Measurements from ENCODE around the gene TMEM165. TPM values are rescaled to one million over a fixed set of nuclear protein-coding genes. Genes with fewer than 3 reads are reported as not detected.
"Not testable (repeated sequence)": the region's sequence is repeated elsewhere in the genome, so short reads cannot be mapped to it uniquely, and the experiment has no call there.

The TMEM165 gene
- 10 to 100 TPM; 68.4 to 72.6 TPM for total RNA-seq

DNA sequence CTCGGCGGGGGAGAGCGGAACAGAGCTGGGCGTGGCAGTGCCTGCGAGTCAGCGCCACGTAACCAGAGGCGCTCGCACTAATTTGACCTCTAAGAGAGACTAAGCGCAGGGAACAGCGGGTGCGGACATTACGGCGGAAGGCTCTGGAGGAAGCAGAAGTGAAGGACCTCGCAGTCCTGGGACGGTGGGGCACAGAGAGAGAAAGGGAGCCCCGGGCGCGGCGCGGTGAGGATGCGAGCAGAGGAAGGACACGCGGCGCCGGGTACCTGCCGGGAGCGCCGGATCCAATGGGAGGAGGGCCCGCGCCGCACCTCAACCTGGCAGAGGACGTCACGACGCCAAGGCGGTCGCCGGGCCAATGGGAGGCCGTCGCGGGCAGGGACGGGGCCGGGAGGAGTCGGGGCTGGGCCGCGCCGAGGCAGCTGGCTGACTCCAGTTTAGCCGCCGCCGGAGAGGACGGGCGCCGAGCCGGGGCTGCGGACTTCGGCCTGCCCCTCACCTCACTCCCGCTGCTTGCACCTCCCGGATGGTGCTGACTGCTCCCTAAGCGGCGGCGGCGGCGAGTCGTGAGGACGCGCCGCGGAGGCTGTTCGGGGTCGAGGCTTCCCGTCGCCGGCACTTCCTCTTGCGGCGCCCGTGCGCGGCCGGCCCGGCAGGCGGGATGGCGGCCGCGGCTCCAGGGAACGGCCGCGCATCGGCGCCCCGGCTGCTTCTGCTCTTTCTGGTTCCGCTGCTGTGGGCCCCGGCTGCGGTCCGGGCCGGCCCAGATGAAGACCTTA is at the start of gene TMEM165:
TMEM165 (plus strand) TSS at position 429 of the 779 bp plus-strand sequence; CDS start at position 662, 233 bp downstream.
- ATAC-seq (ENCODE audit: low read depth) (peak; percentile 97), DNase-seq (peak; percentile 94)
- peak within 1 kb of the TSS; percentile 98 for H3K27ac Mint-ChIP-seq
- H3K4me1 Mint-ChIP-seq = peaks cover 38% of the 10 kb centered on the region
- POLR2A ChIA-PET = interaction anchor here (0.6 to 2.2 kb wide), 5 partner anchors 9 to 150 kb away, joined by 3 to 10 read pairs (median 3); no protein-coding TSS in a partner anchor
- H3K4me3 Mint-ChIP-seq = peak within 1 kb of the TSS; percentile 96
- H3K27me3 Mint-ChIP-seq = no peaks in the 10 kb centered on the region
- no peaks in the 10 kb centered on the region for H3K9me3 Mint-ChIP-seq
- H3K36me3 Mint-ChIP-seq = peaks cover 16% of the 10 kb centered on the region

- Mint-ChIP-seq H3K27me3 (no peaks in the 10 kb centered on the region), H3K4me3 (peak within 1 kb of the TSS; percentile 86), H3K36me3 (no peaks in the 10 kb centered on the region), H3K9me3 (no peaks in the 10 kb centered on the region), H3K27ac (peak within 1 kb of the TSS; percentile 82), H3K4me1 (peaks cover 21% of the 10 kb centered on the region)
- ATAC-seq (ENCODE audit: low read depth) (peak; percentile 94), DNase-seq (peak; percentile 93)
- POLR2A ChIA-PET = interaction anchor here (1.0 to 1.8 kb wide), 3 partner anchors 30 to 200 kb away, joined by 3 to 6 read pairs (median 3); no protein-coding TSS in a partner anchor
Measured at GRCh38 chr4:55345980-55346850, 49.5 kb upstream of the TMEM165 start, which contains the start of gene SRD5A3. TSS of gene SRD5A3 (plus strand) at chr4:55346242. CDS start at chr4:55346337, 95 bp downstream.

- DNase-seq (no peak), ATAC-seq (ENCODE audit: low read depth) (no peak)
- Mint-ChIP-seq H3K27ac (peak overlapping the region; percentile 78), H3K4me3 (peak overlapping the region; percentile 86), H3K4me1 (peaks cover 21% of the 10 kb centered on the region), H3K27me3 (no peaks in the 10 kb centered on the region), H3K36me3 (no peaks in the 10 kb centered on the region), H3K9me3 (no peaks in the 10 kb centered on the region)
- POLR2A ChIA-PET = interaction anchor here (1.0 to 1.3 kb wide), 2 partner anchors 29 to 53 kb away, joined by 3 read pairs; no protein-coding TSS in a partner anchor
Measured at GRCh38 chr4:55346851-55347255, 48.9 kb upstream of the TMEM165 start.

DNA sequence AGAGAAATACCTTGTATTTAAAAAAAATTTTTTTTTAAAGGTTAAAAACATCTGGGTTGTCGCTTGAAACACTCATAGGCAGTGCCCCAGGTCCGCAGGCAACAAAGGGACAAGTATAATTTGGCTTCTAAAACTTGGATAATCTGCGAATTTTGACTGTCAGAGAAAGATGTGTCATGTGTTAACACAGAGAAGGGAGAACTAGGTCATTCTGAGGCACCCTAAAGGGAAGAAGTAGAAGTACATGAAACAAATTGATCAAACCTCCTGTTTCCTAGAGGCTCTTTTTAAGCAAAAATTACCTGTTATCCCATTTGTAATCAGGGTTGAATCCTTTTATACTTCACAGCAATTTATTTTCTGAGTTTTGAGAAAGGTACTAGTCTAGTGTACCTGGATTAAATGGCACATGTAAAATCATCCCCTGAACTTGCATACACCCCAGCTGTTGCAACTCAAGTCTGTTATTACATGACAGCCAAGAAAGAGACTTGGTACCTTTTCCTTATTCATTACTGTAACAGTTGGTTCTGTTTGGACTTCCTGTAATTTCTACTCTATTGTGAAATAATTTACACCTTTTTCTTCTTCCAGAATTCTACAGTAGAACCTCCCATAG is 48.0 kb upstream of the TMEM165 start:
- Mint-ChIP-seq H3K9me3 (peaks cover 1% of the 10 kb centered on the region), H3K4me1 (peaks cover 21% of the 10 kb centered on the region), H3K36me3 (no peaks in the 10 kb centered on the region), H3K4me3 (peak overlapping the region; percentile 86), H3K27ac (no peak overlapping the region), H3K27me3 (no peaks in the 10 kb centered on the region)
- ATAC-seq (ENCODE audit: low read depth) (no peak), DNase-seq (no peak)
- POLR2A ChIA-PET = interaction anchor here (1.0 kb wide), 1 partner anchor 52 kb away, joined by 3 read pairs; no protein-coding TSS in a partner anchor

- no peak overlapping the region for H3K4me3 Mint-ChIP-seq
Measured at GRCh38 chr4:55348466-55348865, 47.3 kb upstream of the TMEM165 start.

DNA sequence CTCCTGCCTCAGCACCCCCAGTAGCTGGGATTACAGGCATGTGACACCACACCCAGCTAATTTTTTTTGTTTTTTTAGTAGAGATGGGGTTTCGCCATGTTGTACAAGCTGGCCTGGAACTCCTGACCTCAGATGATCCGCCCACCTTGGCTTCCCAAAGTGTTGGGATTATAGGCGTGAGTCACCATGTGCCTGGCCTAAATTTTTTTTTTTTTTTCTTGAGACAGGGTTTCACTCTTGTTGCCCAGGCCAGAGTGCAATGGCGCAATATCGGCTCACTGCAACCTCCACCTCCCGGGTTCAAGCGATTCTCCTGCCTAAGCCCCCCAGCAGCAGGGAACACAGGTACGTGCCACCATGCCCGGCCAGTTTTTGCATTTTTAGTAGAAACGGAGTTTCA is 44.9 kb upstream of the TMEM165 start:
- H3K27ac Mint-ChIP-seq; H3K4me3 Mint-ChIP-seq; POLR2A ChIA-PET; H3K27me3 Mint-ChIP-seq; H3K9me3 Mint-ChIP-seq; DNase-seq; H3K36me3 Mint-ChIP-seq; ATAC-seq (ENCODE audit: low read depth): not testable (repeated sequence)
- H3K4me1 Mint-ChIP-seq = peaks cover 15% of the 10 kb centered on the region

More at GRCh38 chr4:55348466-55348865, 47.3 kb upstream of the TMEM165 start:
- Mint-ChIP-seq H3K27ac (no peak overlapping the region), H3K4me1 (peaks cover 21% of the 10 kb centered on the region), H3K27me3 (no peaks in the 10 kb centered on the region), H3K36me3 (peaks cover under 1% of the 10 kb centered on the region), H3K9me3 (peaks cover 3% of the 10 kb centered on the region)
- POLR2A ChIA-PET = no interaction called here
- DNase-seq = no peak
- ATAC-seq (ENCODE audit: low read depth) = no peak

- Mint-ChIP-seq H3K27me3 (no peaks in the 10 kb centered on the region), H3K9me3 (peaks cover 3% of the 10 kb centered on the region), H3K27ac (no peak overlapping the region), H3K4me1 (peaks cover 13% of the 10 kb centered on the region), H3K4me3 (no peak overlapping the region), H3K36me3 (peaks cover 9% of the 10 kb centered on the region)
- ATAC-seq (ENCODE audit: low read depth) (no peak), DNase-seq (no peak)
- POLR2A ChIA-PET = no interaction called here
Measured at GRCh38 chr4:55351824-55352223, 43.9 kb upstream of the TMEM165 start.

DNA sequence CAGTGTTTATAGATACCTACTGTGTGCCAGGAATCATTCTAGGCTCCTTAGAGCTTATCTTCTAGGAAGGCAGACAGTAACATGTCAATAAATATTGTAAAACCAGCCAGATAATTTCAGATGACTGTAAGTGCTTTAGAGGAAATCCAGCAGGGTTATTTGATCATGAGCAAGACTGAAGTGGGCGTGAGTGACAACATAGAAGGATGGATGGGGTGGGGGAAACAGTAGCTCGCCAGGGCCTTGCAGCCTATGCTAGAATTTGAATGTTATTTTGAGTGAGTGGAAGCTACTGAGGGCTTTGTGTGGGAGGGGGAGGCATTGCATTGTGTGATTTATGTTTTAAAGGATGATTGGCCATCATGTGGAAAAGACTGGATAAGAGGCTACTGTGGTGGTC is 43.0 kb upstream of the TMEM165 start:
- Mint-ChIP-seq H3K27me3 (no peaks in the 10 kb centered on the region), H3K36me3 (peaks cover 9% of the 10 kb centered on the region), H3K27ac (no peak overlapping the region), H3K4me1 (peaks cover 5% of the 10 kb centered on the region), H3K4me3 (no peak overlapping the region), H3K9me3 (peaks cover 3% of the 10 kb centered on the region)
- DNase-seq (no peak), ATAC-seq (ENCODE audit: low read depth) (no peak)
- POLR2A ChIA-PET = no interaction called here

DNA sequence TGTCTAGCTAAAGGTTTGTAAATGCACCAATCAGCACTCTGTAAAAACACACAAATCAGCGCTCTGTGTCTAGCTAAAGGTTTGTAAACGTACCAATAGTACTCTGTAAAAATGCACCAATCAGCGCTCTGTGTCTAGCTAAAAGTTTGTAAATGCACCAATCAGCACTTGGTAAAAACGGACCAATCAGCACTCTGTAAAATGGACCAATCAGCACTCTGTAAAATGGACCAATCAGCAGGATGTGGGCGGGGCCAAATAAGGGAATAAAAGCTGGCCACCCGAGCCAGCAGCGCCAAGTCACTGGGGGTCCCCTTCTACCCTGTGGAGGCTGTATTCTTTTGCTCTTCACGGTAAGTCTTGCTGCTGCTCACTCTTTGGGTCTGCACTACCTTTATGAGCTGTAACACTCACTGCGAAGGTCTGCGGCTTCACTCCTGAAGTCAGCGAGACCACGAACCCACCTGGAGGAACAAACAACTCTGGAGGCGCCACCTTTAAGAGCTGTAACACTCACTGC is 42.5 kb upstream of the TMEM165 start:
- H3K36me3 Mint-ChIP-seq; H3K4me1 Mint-ChIP-seq; DNase-seq; ATAC-seq (ENCODE audit: low read depth); POLR2A ChIA-PET; H3K27ac Mint-ChIP-seq; H3K4me3 Mint-ChIP-seq; H3K27me3 Mint-ChIP-seq; H3K9me3 Mint-ChIP-seq: not testable (repeated sequence)

DNA sequence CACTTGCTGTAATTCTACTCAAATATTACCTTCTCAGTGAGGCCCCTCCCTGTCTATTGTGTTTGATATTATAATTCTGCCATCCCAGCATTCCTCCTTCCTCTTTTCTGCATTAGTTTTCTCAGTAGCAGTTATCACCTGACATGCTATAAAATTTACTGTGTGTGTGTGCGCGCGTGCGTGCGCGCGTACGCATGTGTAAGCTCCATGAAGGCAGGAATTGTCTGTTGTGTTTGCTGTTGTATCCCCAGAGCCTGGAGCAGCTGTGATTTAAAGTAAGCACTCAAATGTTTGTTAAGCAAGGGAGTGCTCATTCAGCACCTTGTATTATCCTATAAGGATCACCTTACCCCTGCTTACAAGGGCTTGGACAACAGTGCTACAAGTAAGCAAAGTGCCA is 41.1 kb upstream of the TMEM165 start:
- Mint-ChIP-seq H3K4me3 (no peak overlapping the region), H3K27me3 (no peaks in the 10 kb centered on the region), H3K27ac (no peak overlapping the region), H3K9me3 (peaks cover 3% of the 10 kb centered on the region), H3K4me1 (peaks cover 3% of the 10 kb centered on the region), H3K36me3 (peaks cover 9% of the 10 kb centered on the region)
- POLR2A ChIA-PET = no interaction called here
- DNase-seq = no peak
- ATAC-seq (ENCODE audit: low read depth) = no peak

DNA sequence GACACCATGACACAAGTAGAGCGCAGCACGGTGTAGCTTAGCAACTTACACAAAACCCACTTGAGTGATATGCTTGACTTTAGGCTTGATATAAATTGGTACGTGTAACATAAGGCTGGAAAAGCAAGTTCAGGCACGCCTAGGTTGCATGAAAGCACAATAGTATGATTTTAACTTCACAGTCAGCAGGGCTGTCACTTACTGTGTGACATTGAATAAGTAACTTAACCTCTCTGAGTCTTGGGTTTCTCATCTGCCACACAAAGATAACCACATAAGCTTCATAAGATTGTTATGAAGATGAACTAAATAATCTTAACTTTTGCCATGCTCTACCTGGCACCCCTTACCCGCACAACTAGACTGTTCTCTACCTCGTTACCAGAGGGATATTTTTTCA is 40.2 kb upstream of the TMEM165 start:
- H3K27me3 Mint-ChIP-seq = no peaks in the 10 kb centered on the region
- peaks cover 3% of the 10 kb centered on the region for H3K4me1 Mint-ChIP-seq
- no peak for ATAC-seq (ENCODE audit: low read depth)
- H3K9me3 Mint-ChIP-seq = peaks cover 3% of the 10 kb centered on the region
- no peak overlapping the region for H3K4me3 Mint-ChIP-seq
- H3K27ac Mint-ChIP-seq = no peak overlapping the region
- H3K36me3 Mint-ChIP-seq = peaks cover 9% of the 10 kb centered on the region
- DNase-seq = no peak
- POLR2A ChIA-PET = no interaction called here

DNA sequence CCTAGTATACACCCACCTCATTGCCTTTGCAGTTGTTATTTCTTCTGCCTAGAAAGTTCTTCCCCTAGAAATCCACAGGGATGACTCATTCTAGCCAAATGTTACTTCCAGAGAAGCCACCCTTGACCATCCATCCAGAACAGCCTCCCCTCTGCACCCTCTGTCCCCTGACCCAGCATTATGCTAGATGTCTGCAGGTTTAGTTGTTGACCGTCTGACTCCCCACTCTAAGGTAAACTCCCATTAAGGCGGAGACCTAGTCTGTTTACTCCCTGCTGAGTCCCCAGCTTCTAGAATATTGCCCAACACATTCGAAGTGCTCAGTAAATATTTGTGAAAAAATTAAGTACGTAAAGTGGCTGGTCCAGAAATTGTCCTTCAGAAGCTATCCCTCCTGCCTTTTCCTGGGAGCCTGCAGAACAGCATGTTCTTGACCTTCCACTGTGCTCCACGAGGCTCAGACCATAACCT is 38.7 kb upstream of the TMEM165 start:
- H3K36me3 Mint-ChIP-seq = peaks cover 9% of the 10 kb centered on the region
- POLR2A ChIA-PET = no interaction called here
- no peak overlapping the region for H3K27ac Mint-ChIP-seq
- peaks cover 3% of the 10 kb centered on the region for H3K9me3 Mint-ChIP-seq
- H3K4me3 Mint-ChIP-seq = no peak overlapping the region
- DNase-seq = no peak
- ATAC-seq (ENCODE audit: low read depth) = no peak
- no peaks in the 10 kb centered on the region for H3K27me3 Mint-ChIP-seq
- peaks cover 5% of the 10 kb centered on the region for H3K4me1 Mint-ChIP-seq

GRCh38 chr4:55358246-55358645 is 37.5 kb upstream of the TMEM165 start:
- Mint-ChIP-seq H3K27ac (no peak overlapping the region), H3K4me3 (no peak overlapping the region), H3K27me3 (no peaks in the 10 kb centered on the region), H3K9me3 (no peaks in the 10 kb centered on the region), H3K4me1 (peaks cover 5% of the 10 kb centered on the region), H3K36me3 (peaks cover 9% of the 10 kb centered on the region)
- no peak for DNase-seq
- no peak for ATAC-seq (ENCODE audit: low read depth)
- POLR2A ChIA-PET = no interaction called here
